HG03342 (cell line): ENCODE measurements around the gene DMC1.

Experiments used
- ATAC-seq: cut with Tn5 transposase; IDR thresholded peaks from one replicate; pipeline ENCODE4 v1.9.1; 2021; ENCODE audit warnings: mild to moderate bottlenecking, moderate library complexity; ENCODE audit not compliant: unreplicated experiment

The DMC1 gene

GRCh38 chr22:38503021-38503420 lies 67.0 kb downstream of the DMC1 start:
- ATAC-seq = no peak

- ATAC-seq = no peak
Measured at GRCh38 chr22:38501797-38502672, 67.9 kb downstream of the DMC1 start.

GRCh38 chr22:38497869-38498268 lies 72.1 kb downstream of the DMC1 start:
- no peak for ATAC-seq

- no peak for ATAC-seq
Measured at GRCh38 chr22:38494939-38495338, 75.0 kb downstream of the DMC1 start.

- no peak for ATAC-seq
Measured at GRCh38 chr22:38494498-38494897, 75.5 kb downstream of the DMC1 start.

GRCh38 chr22:38491707-38492348 lies 78.2 kb downstream of the DMC1 start:
- ATAC-seq = no peak

- no peak for ATAC-seq
Measured at GRCh38 chr22:38490915-38491314, 79.1 kb downstream of the DMC1 start.

- ATAC-seq = no peak
Measured at GRCh38 chr22:38490475-38490874, 79.5 kb downstream of the DMC1 start.

GRCh38 chr22:38489561-38490145 lies 80.3 kb downstream of the DMC1 start:
- ATAC-seq = no peak

GRCh38 chr22:38489142-38489541 lies 80.8 kb downstream of the DMC1 start:
- ATAC-seq = no peak

GRCh38 chr22:38487946-38488345 lies 82.0 kb downstream of the DMC1 start:
- no peak for ATAC-seq

- no peak for ATAC-seq
Measured at GRCh38 chr22:38485783-38486182, 84.2 kb downstream of the DMC1 start.

GRCh38 chr22:38484244-38484643 lies 85.7 kb downstream of the DMC1 start:
- ATAC-seq = no peak

GRCh38 chr22:38482662-38483308 lies 87.2 kb downstream of the DMC1 start:
- ATAC-seq = no peak

GRCh38 chr22:38481871-38482332 lies 88.1 kb downstream of the DMC1 start:
- ATAC-seq = no peak

GRCh38 chr22:38481162-38481870 lies 88.7 kb downstream of the DMC1 start:
- no peak for ATAC-seq

GRCh38 chr22:38479096-38479837 lies 90.7 kb downstream of the DMC1 start:
- no peak for ATAC-seq

- no peak for ATAC-seq
Measured at GRCh38 chr22:38477585-38477984, 92.4 kb downstream of the DMC1 start.

GRCh38 chr22:38474003-38474607 lies 95.9 kb downstream of the DMC1 start:
- no peak for ATAC-seq

GRCh38 chr22:38471237-38471636 lies 98.7 kb downstream of the DMC1 start:
- no peak for ATAC-seq
